Chondrocyte (in vitro differentiated cells): Measurements from ENCODE around the gene AQP12A. TPM values are rescaled to one million over a fixed set of nuclear protein-coding genes. Genes with fewer than 3 reads are reported as not detected.

Experiments
- DNase-seq: peaks from one replicate; pipeline ENCODE4 v3.0.0; 2021; ENCODE audit warnings: mixed read lengths, low spot score
- H3K27ac Mint-ChIP-seq: one replicate; pipeline ENCODE4 v1.8.0; 2021; ENCODE audit warnings: mild to moderate bottlenecking, moderate library complexity, mixed read lengths; ENCODE audit not compliant: unreplicated experiment
- H3K27me3 Mint-ChIP-seq: 2 replicates; pipeline ENCODE4 v1.8.0; 2021; ENCODE audit warnings: low read depth, mixed read lengths
- H3K36me3 Mint-ChIP-seq: 2 replicates; pipeline ENCODE4 v1.8.0; 2021; ENCODE audit warnings: low read depth, mixed read lengths
- H3K4me1 Mint-ChIP-seq: 2 replicates; pipeline ENCODE4 v1.8.0; 2021; ENCODE audit warnings: low read depth, mild to moderate bottlenecking, mixed read lengths
- H3K4me3 Mint-ChIP-seq: one replicate; pipeline ENCODE4 v1.8.0; 2021; ENCODE audit warnings: mild to moderate bottlenecking, moderate library complexity, mixed read lengths; ENCODE audit not compliant: unreplicated experiment
- H3K9me3 Mint-ChIP-seq: 2 replicates; pipeline ENCODE4 v1.8.0; 2021; ENCODE audit warnings: low read depth, mixed read lengths
- CTCF ChIP-seq: fragments of 200-600 bp; sonication (generic); IDR thresholded peaks from 2 replicates; pipeline ENCODE4 v1.5.0; 2021; ENCODE audit warnings: antibody characterized with exemption, mild to moderate bottlenecking, moderate library complexity
- total RNA-seq: library from RNA; stranded (reverse); gene quantifications from 3 replicates; pipeline ENCODE4 v1.2.1, GENCODE V29; 2021

AQP12A gene
- total RNA-seq, 1 donor from 2014 or later = not detected

- no peaks in the 10 kb centered on the region for H3K4me1 Mint-ChIP-seq
- no peak for TF ChIP-seq CTCF
- H3K9me3 Mint-ChIP-seq = no peaks in the 10 kb centered on the region
- H3K4me3 Mint-ChIP-seq = no peak overlapping the region
- peaks cover 3% of the 10 kb centered on the region for H3K36me3 Mint-ChIP-seq
- H3K27me3 Mint-ChIP-seq = peaks cover 33% of the 10 kb centered on the region
- no peak overlapping the region for H3K27ac Mint-ChIP-seq
- DNase-seq = no peak
Measured at GRCh38 chr2:240711701-240712100, 20.0 kb downstream of the AQP12A start.

- H3K4me1 Mint-ChIP-seq = no peaks in the 10 kb centered on the region
- DNase-seq = no peak
- no peak for TF ChIP-seq CTCF
- H3K27me3 Mint-ChIP-seq = peaks cover 30% of the 10 kb centered on the region
- peaks cover 3% of the 10 kb centered on the region for H3K36me3 Mint-ChIP-seq
- no peak overlapping the region for H3K27ac Mint-ChIP-seq
- no peak overlapping the region for H3K4me3 Mint-ChIP-seq
- H3K9me3 Mint-ChIP-seq = no peaks in the 10 kb centered on the region
Measured at GRCh38 chr2:240712121-240712520, 20.5 kb downstream of the AQP12A start.

GRCh38 chr2:240713071-240713927, 21.6 kb downstream of the AQP12A start:
- TF ChIP-seq CTCF = no peak
- no peak for DNase-seq
- Mint-ChIP-seq H3K9me3 (no peaks in the 10 kb centered on the region), H3K36me3 (peaks cover 3% of the 10 kb centered on the region), H3K4me3 (no peak overlapping the region), H3K4me1 (no peaks in the 10 kb centered on the region), H3K27me3 (peaks cover 19% of the 10 kb centered on the region), H3K27ac (no peak overlapping the region)

GRCh38 chr2:240713928-240714746, 22.5 kb downstream of the AQP12A start:
- no peak for TF ChIP-seq CTCF
- no peak for DNase-seq
- Mint-ChIP-seq H3K27me3 (peaks cover 13% of the 10 kb centered on the region), H3K4me3 (no peak overlapping the region), H3K36me3 (peaks cover 3% of the 10 kb centered on the region), H3K4me1 (no peaks in the 10 kb centered on the region), H3K27ac (no peak overlapping the region), H3K9me3 (no peaks in the 10 kb centered on the region)
